Trophoblast cell (in vitro differentiated cells and primary cell): ENCODE measurements around the gene SSNA1.

ENCODE experiments used
- DNase-seq, 2 donors: peaks; one replicate each; pipeline ENCODE4 v3.0.0-alpha.2; 2016
- H2AFZ ChIP-seq: 2 replicates; pipeline ENCODE4 v1.6.1; 2013; ENCODE audit warnings: low read length, moderate library complexity, mild to moderate bottlenecking; ENCODE audit not compliant: insufficient read depth, poor library complexity
- H2AK5ac ChIP-seq: 2 replicates; pipeline ENCODE4 v1.6.1; 2013; ENCODE audit warnings: mild to moderate bottlenecking, low read length
- H2BK120ac ChIP-seq: 2 replicates; pipeline ENCODE4 v1.6.1; 2013; ENCODE audit warnings: low read length, mild to moderate bottlenecking, moderate library complexity; ENCODE audit not compliant: insufficient read depth, poor library complexity
- H2BK12ac ChIP-seq: 2 replicates; pipeline ENCODE4 v1.6.1; 2013; ENCODE audit warnings: mild to moderate bottlenecking, low read length, moderate library complexity
- H2BK5ac ChIP-seq: 2 replicates; pipeline ENCODE4 v1.6.1; 2013; ENCODE audit warnings: low read length, low read depth, moderate library complexity, mild to moderate bottlenecking; ENCODE audit not compliant: poor library complexity
- H3K14ac ChIP-seq: 2 replicates; pipeline ENCODE4 v1.6.1; 2013; ENCODE audit warnings: mild to moderate bottlenecking, low read length
- H3K18ac ChIP-seq: 2 replicates; pipeline ENCODE4 v1.6.1; 2013; ENCODE audit warnings: mild to moderate bottlenecking, low read length
- H3K23ac ChIP-seq: 2 replicates; pipeline ENCODE4 v1.6.1; 2013; ENCODE audit warnings: low read length
- H3K27ac ChIP-seq: 2 replicates; pipeline ENCODE4 v1.5.1; 2013; ENCODE audit warnings: low read depth, mild to moderate bottlenecking, inconsistent platforms, low read length, moderate library complexity
- H3K27me3 ChIP-seq: 2 replicates; pipeline ENCODE4 v1.6.1; 2013; ENCODE audit warnings: inconsistent platforms, mild to moderate bottlenecking, low read length, moderate library complexity; ENCODE audit not compliant: insufficient read depth
- H3K36me3 ChIP-seq, 2 experiments: 1 replicate in 1 of 2; 2 replicates in 1 of 2; pipeline ENCODE4 v1.6.1; 2013; ENCODE audit warnings: low read length in 2 of 2, mild to moderate bottlenecking in 2 of 2, moderate library complexity in 1 of 2; ENCODE audit not compliant: insufficient read depth in 2 of 2, control insufficient read depth in 1 of 2
- H3K4ac ChIP-seq: 2 replicates; pipeline ENCODE4 v1.6.1; 2013; ENCODE audit warnings: low read depth, mild to moderate bottlenecking, low read length, moderate library complexity
- H3K4me1 ChIP-seq, 2 experiments: 1 replicate in 1 of 2; 2 replicates in 1 of 2; pipeline ENCODE4 v1.6.1; 2013; ENCODE audit warnings: low read length in 2 of 2, mild to moderate bottlenecking in 2 of 2, moderate library complexity in 1 of 2; ENCODE audit not compliant: insufficient read depth in 2 of 2, control insufficient read depth in 1 of 2
- H3K4me2 ChIP-seq: 2 replicates; pipeline ENCODE4 v1.6.1; 2013; ENCODE audit warnings: inconsistent platforms, mild to moderate bottlenecking, low read length, moderate library complexity
- H3K4me3 ChIP-seq: 2 replicates; pipeline ENCODE4 v1.5.1; 2013; ENCODE audit warnings: mild to moderate bottlenecking, low read depth, low read length, inconsistent platforms
- H3K79me1 ChIP-seq: one replicate; pipeline ENCODE4 v1.6.1; 2013; ENCODE audit warnings: low read length
- H3K79me2 ChIP-seq: 2 replicates; pipeline ENCODE4 v1.6.1; 2013; ENCODE audit warnings: low read length, mild to moderate bottlenecking; ENCODE audit not compliant: control insufficient read depth, insufficient read depth, poor library complexity
- H3K9ac ChIP-seq: 2 replicates; pipeline ENCODE4 v1.6.1; 2013; ENCODE audit warnings: mild to moderate bottlenecking, low read length
- H3K9me3 ChIP-seq: 2 replicates; pipeline ENCODE4 v1.6.1; 2013; ENCODE audit warnings: low read depth, mild to moderate bottlenecking, control low read depth, inconsistent platforms, low read length; ENCODE audit not compliant: insufficient read depth
- H4K12ac ChIP-seq: 2 replicates; pipeline ENCODE4 v1.6.1; 2013; ENCODE audit warnings: low read depth, mild to moderate bottlenecking, low read length, moderate library complexity
- H4K8ac ChIP-seq: 2 replicates; pipeline ENCODE4 v1.6.1; 2013; ENCODE audit warnings: low read depth, mild to moderate bottlenecking, low read length, moderate library complexity
- H4K91ac ChIP-seq: one replicate; pipeline ENCODE4 v1.6.1; 2013; ENCODE audit warnings: low read depth, mild to moderate bottlenecking, low read length, moderate library complexity
- WGBS: extraction: QIAGEN DNeasy Blood & Tissue Kit; methylation state at CpG from one replicate; pipeline ENCODE4 v1.1.7; 2013; ENCODE audit warnings: missing lambda C conversion rate; ENCODE audit not compliant: insufficient read length, insufficient coverage; ENCODE audit errors: extremely low coverage; 5-methylcytosine and 5-hydroxymethylcytosine counted together

SSNA1 gene

DNA sequence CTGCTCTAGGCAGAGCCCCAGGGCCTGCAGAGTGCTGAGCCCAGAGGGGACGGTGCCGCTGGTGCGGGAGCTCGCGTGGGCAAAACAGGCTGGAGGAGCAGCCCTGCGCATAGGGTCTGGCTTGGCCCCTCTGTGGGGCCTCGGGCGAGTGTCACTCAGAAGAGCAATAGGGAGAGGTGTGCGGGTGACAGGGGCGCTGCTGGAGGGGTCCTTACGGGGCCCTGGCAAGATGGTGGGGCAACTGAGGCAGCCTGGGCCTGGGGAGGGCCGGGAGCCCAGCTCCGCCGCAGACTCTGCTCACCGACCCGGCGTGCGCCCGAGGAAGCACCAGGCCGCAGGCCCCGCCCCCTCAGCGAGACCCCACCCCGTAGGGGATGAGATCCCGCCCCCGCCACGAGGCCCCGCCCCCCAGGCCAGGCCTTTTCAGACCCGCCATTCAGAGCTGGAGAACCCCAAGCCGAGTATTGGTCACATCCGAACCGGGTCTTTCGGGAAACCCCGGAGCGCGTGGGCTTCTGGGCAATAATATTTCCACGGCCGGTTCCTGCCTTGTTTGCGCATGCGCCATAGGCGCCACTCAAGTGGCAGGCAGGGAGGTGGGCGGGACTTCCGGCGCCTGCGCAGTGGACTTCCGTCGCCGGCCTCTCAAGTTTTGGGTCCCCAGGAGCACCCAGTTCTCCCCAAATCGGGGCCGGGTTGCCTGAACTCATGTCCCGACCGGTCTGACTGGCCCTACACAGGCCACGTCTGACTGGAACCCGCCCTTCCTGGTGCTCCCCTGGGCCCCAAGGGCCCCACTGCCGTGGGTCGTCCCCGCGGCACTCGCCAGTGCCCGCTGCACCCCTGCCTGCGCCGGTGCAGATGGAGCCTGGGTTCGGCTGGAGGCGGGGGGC, 34.8 kb downstream of the SSNA1 start:
- Histone ChIP-seq H3K4me1 (peaks cover 22 to 30% of the 10 kb centered on the region in 2 experiments), H2BK12ac (no peak overlapping the region), H3K4ac (peak overlapping the region; percentile 90), H3K27ac (peak overlapping the region; percentile 24), H3K9me3 (peaks cover 2% of the 10 kb centered on the region), H4K8ac (peak overlapping the region; percentile 91), H2AFZ (peak overlapping the region; percentile 76), H3K79me1 (peaks cover 8% of the 10 kb centered on the region), H4K12ac (peak overlapping the region; percentile 65), H2AK5ac (peak overlapping the region; percentile 8), H2BK120ac (peak overlapping the region; percentile 39), H2BK5ac (peak overlapping the region; percentile 18), H3K27me3 (no peaks in the 10 kb centered on the region), H3K14ac (peak overlapping the region; percentile 62), H3K36me3 (peaks cover 0 to 3% of the 10 kb centered on the region in 2 experiments), H4K91ac (peak overlapping the region; percentile 93), H3K23ac (no peak overlapping the region), H3K79me2 (peaks cover 2% of the 10 kb centered on the region), H3K4me3 (peak overlapping the region; percentile 79), H3K9ac (peak overlapping the region; percentile 96), H3K18ac (peak overlapping the region; percentile 94), H3K4me2 (peak overlapping the region; percentile 94)
- peak; percentile 98 for DNase-seq
- WGBS: no CpG with 5 or more reads among the region's 63 CpGs

DNA sequence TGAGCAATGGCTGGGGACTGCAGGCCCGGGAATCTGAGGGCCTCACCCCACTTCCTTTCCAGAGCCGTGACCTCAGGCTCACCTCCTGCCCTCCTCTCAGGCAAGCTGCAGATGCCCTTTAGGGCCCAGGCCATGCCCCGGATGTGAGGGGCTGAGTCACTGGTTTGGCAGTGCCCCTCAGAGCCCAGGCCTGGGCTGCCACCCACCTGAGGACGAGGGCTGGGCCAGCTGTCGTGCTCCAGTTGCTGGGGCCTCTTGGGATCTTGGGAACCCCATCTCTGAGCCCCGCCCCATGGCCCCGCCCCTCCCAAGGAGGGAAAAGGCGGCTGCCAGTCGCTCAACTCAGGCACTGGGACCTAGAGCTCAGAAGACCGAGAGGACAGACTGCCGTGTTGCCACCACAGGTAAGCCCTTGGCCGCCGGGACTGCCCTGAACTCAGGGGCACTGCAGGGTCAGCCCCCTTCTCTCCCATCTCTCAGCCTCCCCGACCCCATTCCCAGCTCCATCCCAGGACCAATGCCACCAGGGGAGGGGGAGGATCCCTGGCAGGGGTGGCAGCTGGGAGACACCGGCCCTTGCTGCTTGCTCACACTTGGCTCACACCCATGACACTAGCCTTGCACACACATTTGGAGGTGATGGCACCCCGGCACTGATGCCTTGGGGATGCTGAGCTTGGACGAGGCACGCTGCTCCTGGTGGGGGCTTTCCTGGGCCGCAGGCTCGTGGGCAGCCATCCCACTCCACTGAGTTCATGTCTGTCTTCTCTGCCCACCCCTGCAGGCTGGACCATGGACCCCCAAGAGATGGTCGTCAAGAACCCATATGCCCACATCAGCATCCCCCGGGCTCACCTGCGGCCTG, 36.6 kb downstream of the SSNA1 start, which contains the start of gene CYSRT1:
Gene CYSRT1, plus strand, starts transcription at position 345 of the 865 bp plus-strand sequence. Its CDS starts 448 bp downstream, at position 793.
- peak within 1 kb of the TSS; percentile 8 for H2AK5ac ChIP-seq
- no peaks in the 10 kb centered on the region for H3K36me3 ChIP-seq
- peaks cover 2% of the 10 kb centered on the region for H3K79me2 ChIP-seq
- no peak within 1 kb of the TSS for H3K23ac ChIP-seq
- no peak within 1 kb of the TSS for H3K14ac ChIP-seq
- H3K79me1 ChIP-seq: peaks cover 8% of the 10 kb centered on the region
- H3K9me3 ChIP-seq: peaks cover 3% of the 10 kb centered on the region
- no peak within 1 kb of the TSS for H2BK120ac ChIP-seq
- no peaks in the 10 kb centered on the region for H3K27me3 ChIP-seq
- peak within 1 kb of the TSS; percentile 91 for H4K8ac ChIP-seq
- H4K91ac ChIP-seq: no peak within 1 kb of the TSS
- no CpG with 5 or more reads among the region's 23 CpGs for WGBS
- peak within 1 kb of the TSS; percentile 65 for H4K12ac ChIP-seq
- H3K4me1 ChIP-seq: peaks cover 20 to 30% of the 10 kb centered on the region in 2 experiments
- H2BK12ac ChIP-seq: no peak within 1 kb of the TSS
- DNase-seq: no peak
- peak within 1 kb of the TSS; percentile 94 for H3K4me2 ChIP-seq
- H2AFZ ChIP-seq: no peak within 1 kb of the TSS
- no peak within 1 kb of the TSS for H3K27ac ChIP-seq
- H3K18ac ChIP-seq: no peak within 1 kb of the TSS
- H3K4me3 ChIP-seq: peak within 1 kb of the TSS; percentile 79
- peak within 1 kb of the TSS; percentile 90 for H3K4ac ChIP-seq
- H2BK5ac ChIP-seq: no peak within 1 kb of the TSS
- no peak within 1 kb of the TSS for H3K9ac ChIP-seq

DNA sequence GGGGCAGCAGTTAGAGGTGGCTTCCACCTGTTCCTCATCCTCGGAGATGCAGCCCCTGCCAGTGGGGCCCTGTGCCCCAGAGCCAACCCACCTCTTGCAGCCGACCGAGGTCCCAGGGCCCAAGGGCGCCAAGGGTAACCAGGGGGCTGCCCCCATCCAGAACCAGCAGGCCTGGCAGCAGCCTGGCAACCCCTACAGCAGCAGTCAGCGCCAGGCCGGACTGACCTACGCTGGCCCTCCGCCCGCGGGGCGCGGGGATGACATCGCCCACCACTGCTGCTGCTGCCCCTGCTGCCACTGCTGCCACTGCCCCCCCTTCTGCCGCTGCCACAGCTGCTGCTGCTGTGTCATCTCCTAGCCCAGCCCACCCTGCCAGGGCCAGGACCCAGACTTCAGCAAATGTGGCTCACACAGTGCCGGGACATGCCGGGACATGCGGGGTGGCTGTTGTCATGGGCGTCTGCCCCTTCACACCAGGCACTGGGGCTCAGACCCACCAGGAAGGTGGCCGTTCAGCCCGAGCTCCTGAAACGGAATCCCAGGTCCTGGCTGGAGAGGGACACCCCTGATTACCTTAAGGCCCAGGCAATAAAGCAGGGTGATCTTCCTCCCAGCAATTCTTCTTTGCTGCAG, 37.3 kb downstream of the SSNA1 start:
- no peak overlapping the region for H2AFZ ChIP-seq
- H2BK5ac ChIP-seq: no peak overlapping the region
- no peak overlapping the region for H4K91ac ChIP-seq
- no peak overlapping the region for H2AK5ac ChIP-seq
- H3K18ac ChIP-seq: no peak overlapping the region
- H3K9me3 ChIP-seq: peaks cover 3% of the 10 kb centered on the region
- no peak overlapping the region for H3K4me3 ChIP-seq
- no peaks in the 10 kb centered on the region for H3K36me3 ChIP-seq
- no peak overlapping the region for H3K23ac ChIP-seq
- no peak overlapping the region for H4K12ac ChIP-seq
- H4K8ac ChIP-seq: no peak overlapping the region
- no peak for DNase-seq
- H3K9ac ChIP-seq: no peak overlapping the region
- no peak overlapping the region for H2BK120ac ChIP-seq
- no peaks in the 10 kb centered on the region for H3K27me3 ChIP-seq
- H3K4me1 ChIP-seq: peaks cover 20 to 30% of the 10 kb centered on the region in 2 experiments
- no CpG with 5 or more reads among the region's 21 CpGs for WGBS
- no peak overlapping the region for H3K4ac ChIP-seq
- peaks cover 2% of the 10 kb centered on the region for H3K79me2 ChIP-seq
- no peak overlapping the region for H3K27ac ChIP-seq
- H2BK12ac ChIP-seq: no peak overlapping the region
- H3K14ac ChIP-seq: no peak overlapping the region
- H3K4me2 ChIP-seq: no peak overlapping the region
- peaks cover 8% of the 10 kb centered on the region for H3K79me1 ChIP-seq
